ENCODE results near the gene DRC7.

Gene DRC7

GRCh38 chr16:57754354-57755060 is 59.9 kb downstream of the DRC7 start:
- no peak for DNase-seq

DNA sequence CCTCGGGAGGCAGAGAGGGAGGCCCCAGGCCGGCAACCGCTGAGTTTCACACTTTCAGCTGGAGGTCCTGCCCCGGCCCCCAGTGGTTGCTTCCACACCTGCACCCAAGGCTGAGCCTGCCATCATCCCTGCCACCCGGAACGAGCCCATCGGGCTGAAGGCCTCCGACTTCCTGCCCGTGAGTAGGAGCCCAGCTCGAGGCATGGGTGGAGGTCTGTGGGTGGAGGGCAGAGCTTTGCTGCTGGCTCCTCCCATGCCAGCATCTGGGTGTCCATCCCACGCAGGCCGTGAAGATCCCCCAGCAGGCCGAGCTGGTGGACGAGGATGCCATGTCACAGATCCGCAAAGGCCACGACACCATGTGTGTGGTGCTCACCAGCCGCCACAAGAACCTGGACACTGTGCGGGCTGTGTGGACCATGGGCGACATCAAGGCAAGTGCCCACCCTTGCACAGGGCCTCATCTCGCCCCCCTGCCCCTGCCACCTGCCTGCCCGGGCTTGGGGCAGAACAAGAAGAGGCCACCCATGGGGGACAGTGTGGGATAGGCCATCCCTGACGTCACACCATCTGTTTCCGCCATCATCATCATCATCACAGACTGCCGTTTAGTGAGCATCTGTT is 60.6 kb downstream of the DRC7 start:
- no peak for DNase-seq

DNA sequence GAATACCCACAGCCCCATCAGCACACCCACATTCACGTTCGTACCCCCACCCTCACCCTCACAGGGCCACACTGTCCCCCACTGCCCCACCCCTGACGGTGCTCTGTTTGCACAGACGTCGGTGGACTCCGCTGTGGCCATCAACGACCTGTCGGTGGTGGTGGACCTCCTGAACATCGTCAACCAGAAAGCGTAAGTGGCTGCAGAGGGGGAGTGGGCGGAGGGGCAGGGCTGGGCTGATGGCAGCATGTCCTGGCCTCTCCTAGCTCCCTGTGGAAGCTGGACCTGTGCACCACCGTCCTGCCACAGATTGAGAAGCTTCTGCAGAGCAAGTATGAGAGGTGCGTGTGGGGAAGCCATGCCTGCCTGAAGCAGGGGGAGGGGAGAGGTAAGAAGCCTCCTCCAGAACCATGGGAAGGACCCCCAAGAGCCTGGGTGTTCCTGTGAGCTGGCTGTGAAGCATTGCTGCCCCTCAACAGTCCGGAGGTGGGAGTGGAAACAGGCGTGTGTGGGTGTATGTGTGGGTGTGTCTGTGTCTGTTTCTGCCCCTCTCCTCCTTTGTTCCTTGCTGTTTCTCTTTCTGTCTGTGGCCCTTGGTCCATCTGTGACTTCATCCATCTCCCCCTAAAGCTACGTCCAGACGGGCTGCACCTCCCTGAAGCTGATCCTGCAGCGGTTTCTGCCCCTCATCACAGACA is 61.3 kb downstream of the DRC7 start:
- no peak for DNase-seq

DNA sequence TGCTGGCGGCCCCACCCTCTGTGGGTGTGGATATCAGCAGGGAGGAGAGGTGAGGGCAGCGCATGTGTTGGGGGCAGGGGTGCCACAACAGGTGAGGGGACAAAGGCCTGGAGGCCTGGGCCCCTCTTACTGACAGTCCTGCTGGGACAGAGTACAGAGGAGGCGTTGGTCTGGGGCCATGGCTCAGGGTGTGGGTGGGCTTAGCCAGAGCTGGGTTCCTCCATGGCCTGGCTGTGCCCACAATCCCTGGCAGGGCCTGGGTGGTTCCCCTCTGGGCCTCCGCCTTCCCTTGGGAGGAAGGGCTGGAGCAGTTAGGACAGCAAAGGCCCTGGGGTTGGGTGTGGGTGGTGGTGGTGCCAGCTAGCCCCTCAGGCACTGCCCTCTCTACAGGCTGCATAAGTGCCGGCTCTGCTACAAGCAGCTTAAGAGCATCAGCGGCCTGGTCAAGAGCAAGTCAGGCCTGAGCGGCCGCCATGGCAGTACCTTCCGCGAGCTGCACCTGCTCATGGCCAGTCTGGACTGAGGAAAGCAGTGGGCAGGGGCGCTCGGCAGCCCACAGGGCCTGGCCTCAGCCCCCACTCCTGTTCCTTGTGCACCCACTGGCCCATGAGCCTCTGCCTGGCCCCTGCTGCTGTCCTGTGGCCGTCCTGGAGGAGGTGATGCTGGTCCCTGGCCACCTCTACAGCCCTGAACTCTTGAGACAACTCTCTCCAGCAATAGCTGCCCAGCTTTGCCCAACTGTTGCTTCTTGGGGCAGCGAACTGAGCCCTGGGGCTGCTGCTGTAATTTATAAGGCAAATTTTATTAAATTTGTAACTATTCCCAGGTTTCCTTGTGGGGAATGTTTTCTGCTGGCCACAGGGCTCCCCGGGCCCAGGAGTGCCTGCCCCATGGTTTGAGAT is 62.1 kb downstream of the DRC7 start:
- DNase-seq = no peak

GRCh38 chr16:57757326-57757786 is 62.8 kb downstream of the DRC7 start:
- peak; percentile 82 for DNase-seq

- no peak for DNase-seq
Observed at GRCh38 chr16:57757883-57758282, 63.3 kb downstream of the DRC7 start.

- no peak for DNase-seq
Observed at GRCh38 chr16:57758331-57759117, 63.9 kb downstream of the DRC7 start.

- DNase-seq = no peak
Observed at GRCh38 chr16:57759131-57759530, 64.5 kb downstream of the DRC7 start.

DNA sequence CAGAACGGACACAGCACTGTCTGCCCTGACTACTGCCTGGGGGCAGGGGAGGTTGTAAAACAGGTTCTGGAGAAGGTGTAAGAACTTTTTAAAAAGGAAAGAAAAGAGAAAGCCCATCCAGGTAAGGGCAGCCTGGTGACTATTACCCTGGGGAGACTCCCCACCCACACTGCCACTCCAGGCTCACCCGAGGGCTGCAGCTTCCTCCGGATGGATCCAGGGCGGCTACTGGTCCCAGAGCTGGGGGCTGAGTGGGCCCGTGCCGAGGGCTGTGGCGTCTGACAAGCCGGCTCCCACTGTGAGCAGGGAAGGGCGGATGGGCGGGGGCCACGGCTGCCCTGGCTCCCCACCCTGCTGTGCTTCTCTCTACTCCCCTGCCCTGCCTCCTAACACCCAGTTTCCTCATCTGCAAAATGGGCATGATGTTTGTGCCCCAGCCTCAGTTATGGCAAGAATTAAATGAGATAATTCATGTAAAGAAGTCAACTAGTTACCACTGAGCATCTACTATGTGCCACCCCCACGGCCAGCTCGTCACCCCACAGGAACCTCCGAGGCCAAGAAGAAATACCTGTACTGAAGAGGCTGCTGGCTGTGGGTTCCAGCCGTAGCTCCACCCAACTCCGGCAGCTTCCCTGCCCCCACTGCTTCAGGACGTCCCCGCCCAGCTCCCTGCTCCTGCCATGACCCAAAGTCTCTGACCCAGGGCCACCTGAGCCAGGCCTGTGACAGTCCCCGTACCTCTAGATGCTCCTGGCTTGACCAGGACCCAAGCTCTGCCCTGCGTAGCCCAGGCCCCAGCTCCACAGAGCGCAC is 65.1 kb downstream of the DRC7 start:
- DNase-seq = no peak

- DNase-seq = no peak
Observed at GRCh38 chr16:57760357-57761160, 66.0 kb downstream of the DRC7 start.

DNA sequence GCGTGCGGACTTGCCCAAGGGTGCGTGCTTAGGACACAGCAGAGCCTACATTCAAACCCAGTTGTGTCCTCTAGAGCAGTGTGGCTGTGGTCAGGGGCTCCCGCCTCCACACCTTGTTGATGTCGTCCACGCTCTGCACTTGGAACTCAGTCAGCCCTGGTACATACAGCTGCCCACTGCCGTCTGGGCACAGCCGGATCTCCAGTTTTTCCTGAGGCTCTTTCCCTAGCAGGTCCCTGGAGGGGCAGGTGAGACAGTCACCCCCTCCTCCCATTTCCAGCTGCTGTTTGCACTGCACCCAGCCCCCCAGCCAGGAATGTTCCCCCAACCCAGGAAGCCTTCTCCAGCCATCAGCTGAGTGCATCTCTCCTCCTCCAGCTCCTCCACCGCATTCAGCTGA is 66.7 kb downstream of the DRC7 start:
- no peak for DNase-seq

DNA sequence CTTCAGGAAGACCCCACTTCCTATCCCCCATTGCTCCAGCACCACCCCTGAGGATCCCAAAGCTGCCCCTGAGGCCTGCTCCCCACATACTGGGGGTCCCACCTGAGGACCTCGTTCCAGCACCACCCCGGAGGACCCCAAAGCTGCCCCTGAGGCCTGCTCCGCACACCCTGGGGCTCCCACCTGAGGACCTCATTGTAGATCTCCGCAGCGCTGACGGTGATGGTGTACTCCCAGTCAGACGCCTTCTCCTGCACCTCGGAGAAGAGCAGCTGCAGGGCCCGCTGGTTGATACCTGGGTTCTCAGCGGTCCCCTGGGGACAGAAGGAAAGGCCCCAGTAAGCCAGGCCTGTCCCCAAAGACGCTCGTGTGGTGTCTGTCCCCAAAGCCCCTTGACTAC is 67.4 kb downstream of the DRC7 start:
- DNase-seq = no peak

DNA sequence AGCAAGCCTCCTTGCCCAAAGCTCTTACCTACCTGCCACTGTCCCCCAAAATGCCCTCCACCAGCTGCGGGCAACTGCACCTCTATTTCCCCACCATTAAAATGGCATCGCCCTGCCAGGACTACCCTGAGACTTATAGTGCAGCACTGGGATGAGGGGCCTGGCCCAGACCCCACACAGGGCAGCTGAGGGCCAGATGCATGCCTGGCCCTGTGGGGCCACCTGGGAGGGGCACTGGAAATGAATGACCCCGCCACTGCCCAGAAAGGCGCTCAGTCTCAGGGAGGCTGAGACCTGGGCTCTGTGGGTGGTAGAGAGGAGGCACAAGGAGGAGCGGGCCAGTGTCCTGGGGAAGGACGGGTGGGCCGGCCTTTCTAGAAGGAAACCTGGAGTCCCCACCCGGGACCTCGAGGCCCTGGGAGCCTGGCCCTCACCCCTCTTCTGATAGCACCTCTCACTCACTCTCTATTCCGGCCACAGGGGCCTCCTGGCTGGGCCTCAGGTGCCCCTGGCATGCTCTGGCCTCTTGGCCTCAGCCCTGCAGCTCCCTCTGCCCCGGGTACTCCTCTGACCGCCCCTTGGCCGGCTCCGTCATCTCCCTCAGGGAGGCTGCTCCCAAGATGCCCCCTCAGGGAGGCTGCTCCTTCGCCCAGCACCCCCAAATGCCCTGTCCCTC is 67.9 kb downstream of the DRC7 start:
- no peak for DNase-seq

DNA sequence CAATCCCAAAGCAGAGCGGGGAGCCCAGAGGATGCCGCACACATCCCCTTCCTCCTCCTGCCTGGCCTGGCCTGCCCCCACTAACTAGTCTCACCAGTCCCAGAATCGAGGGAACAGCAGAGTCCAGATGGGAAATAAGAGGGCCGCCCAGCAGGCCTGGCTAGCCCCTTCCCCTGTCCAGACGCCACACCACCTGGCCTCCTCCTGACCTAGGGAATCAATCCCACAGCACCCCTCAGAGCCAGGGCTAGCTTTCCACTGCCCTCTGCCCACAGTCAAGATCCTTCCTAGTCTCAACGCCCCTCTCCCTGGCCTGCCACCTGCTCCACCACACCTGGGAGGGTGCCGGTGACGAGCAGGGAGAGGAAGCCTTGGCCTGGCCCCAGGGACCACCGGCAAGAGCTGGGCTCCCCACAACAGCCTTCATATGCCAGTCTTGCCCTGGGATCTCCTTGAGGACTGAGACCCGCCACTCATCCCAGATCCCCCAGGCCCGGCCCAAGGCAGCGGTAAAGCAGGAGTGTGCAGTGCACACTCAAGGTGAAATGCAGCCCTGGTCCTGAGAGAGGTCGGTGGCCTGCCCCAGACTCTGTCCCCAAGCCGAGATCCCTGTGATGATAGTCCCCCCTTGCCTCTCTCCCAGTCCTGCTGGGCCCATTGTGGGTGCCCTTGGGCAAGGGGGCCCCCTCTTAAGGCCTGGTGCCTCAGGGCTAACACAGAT is 68.8 kb downstream of the DRC7 start:
- DNase-seq = no peak

GRCh38 chr16:57764006-57764340 is 69.4 kb downstream of the DRC7 start:
- DNase-seq = no peak

- peak; percentile 31 for DNase-seq
Observed at GRCh38 chr16:57764341-57765159, 69.9 kb downstream of the DRC7 start.

- DNase-seq = no peak
Observed at GRCh38 chr16:57765160-57765728, 70.6 kb downstream of the DRC7 start.
